OCI-LY1 (cell line): ENCODE measurements around the gene CDC25C.

Source experiments
- EZH2 ChIP-seq: fragments of 200-600 bp; sonication (generic), shearing (Covaris generic); IDR thresholded peaks from 2 replicates; pipeline ENCODE4 v1.8.0; 2017; ENCODE audit warnings: borderline replicate concordance, mixed run types, mild to moderate bottlenecking, antibody characterized with exemption, low read length, moderate library complexity, mixed read lengths
- TF ChIP-seq, protein P1 (sequence below): fragments of 200-600 bp; sonication (generic), shearing (Covaris generic); IDR thresholded peaks from 2 replicates; pipeline ENCODE4 v1.5.1; 2017; ENCODE audit warnings: mild to moderate bottlenecking, antibody characterized with exemption, low read length, moderate library complexity, mixed read lengths

DNA sequence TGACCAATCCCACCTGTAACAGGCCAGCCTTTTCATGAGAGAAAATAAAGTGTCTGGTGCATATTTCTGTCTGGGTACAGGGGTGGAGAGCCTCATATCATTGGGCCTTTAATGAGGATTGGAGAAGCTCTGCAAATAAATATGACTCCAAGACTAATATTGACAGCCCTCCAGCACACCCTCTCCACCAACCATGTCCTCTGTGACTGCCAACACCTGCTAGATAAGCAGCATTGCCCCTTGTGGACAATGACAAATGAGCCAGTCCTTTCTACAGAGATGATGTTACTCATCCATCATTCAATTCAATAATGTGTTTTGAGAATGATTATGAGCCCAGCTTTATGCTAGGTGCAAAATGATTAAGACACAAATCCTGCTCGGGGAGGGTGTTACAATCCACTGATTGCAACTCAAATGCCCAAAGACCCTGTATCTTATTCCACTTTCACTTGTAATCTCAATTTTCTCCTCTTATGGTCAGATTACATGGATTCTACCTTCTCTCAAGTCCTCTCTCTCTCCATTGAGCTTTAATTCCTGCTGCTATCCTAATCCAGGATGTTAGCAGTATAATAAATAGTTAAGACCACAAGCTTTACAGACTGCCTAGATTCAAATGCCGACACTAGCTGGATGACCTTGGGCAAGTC is 55.1 kb downstream of the CDC25C start:
- TF ChIP-seq, protein P1, sequence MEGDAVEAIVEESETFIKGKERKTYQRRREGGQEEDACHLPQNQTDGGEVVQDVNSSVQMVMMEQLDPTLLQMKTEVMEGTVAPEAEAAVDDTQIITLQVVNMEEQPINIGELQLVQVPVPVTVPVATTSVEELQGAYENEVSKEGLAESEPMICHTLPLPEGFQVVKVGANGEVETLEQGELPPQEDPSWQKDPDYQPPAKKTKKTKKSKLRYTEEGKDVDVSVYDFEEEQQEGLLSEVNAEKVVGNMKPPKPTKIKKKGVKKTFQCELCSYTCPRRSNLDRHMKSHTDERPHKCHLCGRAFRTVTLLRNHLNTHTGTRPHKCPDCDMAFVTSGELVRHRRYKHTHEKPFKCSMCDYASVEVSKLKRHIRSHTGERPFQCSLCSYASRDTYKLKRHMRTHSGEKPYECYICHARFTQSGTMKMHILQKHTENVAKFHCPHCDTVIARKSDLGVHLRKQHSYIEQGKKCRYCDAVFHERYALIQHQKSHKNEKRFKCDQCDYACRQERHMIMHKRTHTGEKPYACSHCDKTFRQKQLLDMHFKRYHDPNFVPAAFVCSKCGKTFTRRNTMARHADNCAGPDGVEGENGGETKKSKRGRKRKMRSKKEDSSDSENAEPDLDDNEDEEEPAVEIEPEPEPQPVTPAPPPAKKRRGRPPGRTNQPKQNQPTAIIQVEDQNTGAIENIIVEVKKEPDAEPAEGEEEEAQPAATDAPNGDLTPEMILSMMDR = no peak
- TF ChIP-seq EZH2 = no peak
